ENCODE data around the gene D2HGDH. TPM values are rescaled to one million over a fixed set of nuclear protein-coding genes. Genes with fewer than 3 reads are reported as not detected.

Gene D2HGDH
- total and polyA plus RNA-seq, 2 of the 13 experiments (the other 11 are each of a cell fraction or from before 2014, with no cell fraction given) = 19.2 to 20.3 TPM

DNA sequence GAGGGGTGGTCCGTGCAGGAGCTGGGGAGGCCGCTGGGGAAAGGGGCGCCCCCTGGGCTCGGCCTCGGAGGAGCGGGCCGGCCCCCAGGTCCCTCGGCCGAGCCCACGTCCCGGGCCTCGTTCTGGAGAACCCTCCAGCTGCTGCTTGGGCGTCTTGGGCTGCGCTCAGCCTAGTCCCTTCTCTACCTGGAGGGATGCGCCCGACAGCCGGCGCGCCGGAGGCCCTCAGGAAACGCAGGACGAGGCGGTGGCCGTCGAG is 293 bp upstream of the D2HGDH start (continued):
- TF ChIP-seq ZNF788 (CRISPR knock-in tag; IDR thresholded peaks at IDR 0.05; ENCODE audit: borderline replicate concordance) (peak; percentile 26; the same call in 1 of the 2 replicates), POGZ (CRISPR knock-in tag; IDR thresholded peaks at IDR 0.05) (peak; percentile 60; the same call in 1 of the 2 replicates), ISX (CRISPR knock-in tag; conservative IDR thresholded peaks at IDR 0.05) (no peak), SP5 (CRISPR knock-in tag; IDR thresholded peaks at IDR 0.05; ENCODE audit: borderline replicate concordance, low read depth) (no peak), RARG (CRISPR knock-in tag; IDR thresholded peaks at IDR 0.05; ENCODE audit: low read depth) (no peak), CBFB (CRISPR knock-in tag; IDR thresholded peaks at IDR 0.05) (no peak), ZNF772 (CRISPR knock-in tag; IDR thresholded peaks at IDR 0.05) (peak; percentile 17; the same call in 1 of the 2 replicates), SMARCE1 (IDR thresholded peaks at IDR 0.05; ENCODE audit: borderline replicate concordance) (no peak), ZNF335 (CRISPR knock-in tag; IDR thresholded peaks at IDR 0.05) (no peak), POLR2G (IDR thresholded peaks at IDR 0.05; ENCODE audit: low read depth, low read length) (peak; percentile 41; the same call in 1 of the 2 replicates), KLF9 (CRISPR knock-in tag; IDR thresholded peaks at IDR 0.05; ENCODE audit: low read depth) (no peak), RARA (CRISPR knock-in tag; IDR thresholded peaks at IDR 0.05) (no peak; the same call in 1 of the 2 replicates), SNAPC4 (CRISPR knock-in tag; IDR thresholded peaks at IDR 0.05) (no peak), NFATC3 (CRISPR knock-in tag; IDR thresholded peaks at IDR 0.05) (no peak), ZNF383 (CRISPR knock-in tag; IDR thresholded peaks at IDR 0.05; ENCODE audit: borderline replicate concordance) (no peak; the same call in 1 of the 2 replicates), HMGXB3 (CRISPR knock-in tag; IDR thresholded peaks at IDR 0.05; ENCODE audit: borderline replicate concordance) (no peak), ZNF501 (CRISPR knock-in tag; IDR thresholded peaks at IDR 0.05) (no peak), THYN1 (CRISPR knock-in tag; IDR thresholded peaks at IDR 0.05; ENCODE audit: borderline replicate concordance, low read depth) (no peak), ZNF333 (CRISPR knock-in tag; IDR thresholded peaks at IDR 0.05; ENCODE audit: borderline replicate concordance) (0 out of 2 replicates have a peak, but pooled peaks have one; percentile 13)
- TF ChIP-seq, protein P1, sequence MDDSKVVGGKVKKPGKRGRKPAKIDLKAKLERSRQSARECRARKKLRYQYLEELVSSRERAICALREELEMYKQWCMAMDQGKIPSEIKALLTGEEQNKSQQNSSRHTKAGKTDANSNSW (CRISPR knock-in tag; IDR thresholded peaks at IDR 0.05; ENCODE audit: borderline replicate concordance) = no peak

All from HepG2 (cell line).